Right cardiac atrium (tissue), 5 donors: ENCODE data around the gene PLBD1. TPM values are rescaled to one million over a fixed set of nuclear protein-coding genes. Genes with fewer than 3 reads are reported as not detected.

ENCODE experiments used
- ATAC-seq, 2 donors: fragments of 200-7000 bp; cut with Tn5 transposase; one replicate each; pipeline versions ENCODE4 v1.8.0 to v1.9.1; 2020; ENCODE audit warnings: moderate library complexity in 2 of 2, mild to moderate bottlenecking in 1 of 2
- DNase-seq, 3 donors: peaks; one replicate each; pipeline ENCODE4 v3.0.0-alpha.2; 2020
- H3K27ac ChIP-seq: one replicate; pipeline ENCODE4 v1.5.1; 2013; ENCODE audit warnings: mild to moderate bottlenecking, low read length, control low read depth, moderate library complexity
- H3K27me3 ChIP-seq: one replicate; pipeline ENCODE4 v1.6.1; 2013; ENCODE audit not compliant: control insufficient read depth, insufficient read depth
- H3K4me1 ChIP-seq: one replicate; pipeline ENCODE4 v1.6.1; 2013; ENCODE audit warnings: low read length; ENCODE audit not compliant: control insufficient read depth, insufficient read depth
- H3K4me3 ChIP-seq: one replicate; pipeline ENCODE4 v1.5.1; 2013; ENCODE audit warnings: low read length, control low read depth
- H3K9me3 ChIP-seq: one replicate; pipeline ENCODE4 v1.6.1; 2013; ENCODE audit warnings: low read length; ENCODE audit not compliant: control insufficient read depth
- WGBS: extraction: QIAGEN DNeasy Blood & Tissue Kit; methylation state at CpG from one replicate; pipeline ENCODE4 v1.1.7; 2013; 5-methylcytosine and 5-hydroxymethylcytosine counted together
- intact Hi-C, 4 donors: fragments of 100-400 bp; cut with DNase I; formaldehyde crosslinking; loops; one replicate each; pipeline versions ENCODE4 v1.11.0 to v1.14.0; 2022 to 2023
- polyA plus RNA-seq: library from polyadenylated mRNA; stranded (reverse); fragments of 200-250 nt; gene quantifications from one replicate; pipeline ENCODE4 v1.2.3, GENCODE V29; 2013
- total RNA-seq, 4 donors: library from RNA; stranded (reverse); fragmentation: NEBNext Ultra II Directional; extraction: Animal tissue kit (Norgen Biotek cat#: 25700); gene quantifications; one replicate each; pipeline ENCODE4 v1.2.1, GENCODE V29; 2021
- donor health status: healthy with polysubstance abuse.
- donor health status: DM: no; HTN: yes; CAD: no.
- donor health status: DM: no; HTN: no; CAD: no.
- donor health status: DM: no; HTN: yes; CAD: no; lungs with severe emphysema.
- donor health status: DM: yes; HTN: yes; CAD: no.

PLBD1 gene
- total and polyA plus RNA-seq, 5 donors, result 12.7 to 30.9 (median 23.7) TPM

- ATAC-seq (no peak), DNase-seq (no peak)
- H3K27ac ChIP-seq, result no peak overlapping the region
- no peaks in the 10 kb centered on the region for H3K9me3 ChIP-seq
- 66% methylated on average over 2 of the region's 2 CpGs for WGBS
- H3K4me1 ChIP-seq, result no peaks in the 10 kb centered on the region
- no peaks in the 10 kb centered on the region for H3K27me3 ChIP-seq
- intact Hi-C loops, result no loop called here
- H3K4me3 ChIP-seq, result no peak overlapping the region
Measured at GRCh38 chr12:14495326-14495725, 72.4 kb downstream of the PLBD1 start.

DNA sequence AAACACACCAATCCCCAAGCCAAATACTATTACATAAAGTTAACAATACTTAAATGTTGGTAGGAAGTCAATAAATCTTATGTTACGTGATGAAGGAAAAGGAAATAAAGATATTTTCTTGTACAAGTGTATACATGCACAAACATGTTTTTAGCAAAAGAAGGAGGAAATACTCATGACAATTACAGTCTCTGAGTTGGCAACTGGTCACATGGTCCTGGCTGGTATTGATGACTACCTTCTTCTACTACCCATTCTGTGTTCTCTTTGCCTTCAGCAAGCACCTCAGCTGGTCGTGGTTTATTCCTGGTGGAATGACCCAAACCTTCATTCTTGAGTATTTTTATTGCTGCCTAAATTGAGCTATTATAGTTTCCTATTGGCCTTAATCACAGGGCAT lies 84.8 kb downstream of the PLBD1 start:
- intact Hi-C loops, result no loop called here
- 97% methylated on average over 2 of the region's 2 CpGs for WGBS
- Histone ChIP-seq H3K27ac (no peak overlapping the region), H3K27me3 (no peaks in the 10 kb centered on the region), H3K9me3 (no peaks in the 10 kb centered on the region), H3K4me3 (no peak overlapping the region), H3K4me1 (peaks cover 1% of the 10 kb centered on the region)
- DNase-seq (no peak), ATAC-seq (no peak)

DNA sequence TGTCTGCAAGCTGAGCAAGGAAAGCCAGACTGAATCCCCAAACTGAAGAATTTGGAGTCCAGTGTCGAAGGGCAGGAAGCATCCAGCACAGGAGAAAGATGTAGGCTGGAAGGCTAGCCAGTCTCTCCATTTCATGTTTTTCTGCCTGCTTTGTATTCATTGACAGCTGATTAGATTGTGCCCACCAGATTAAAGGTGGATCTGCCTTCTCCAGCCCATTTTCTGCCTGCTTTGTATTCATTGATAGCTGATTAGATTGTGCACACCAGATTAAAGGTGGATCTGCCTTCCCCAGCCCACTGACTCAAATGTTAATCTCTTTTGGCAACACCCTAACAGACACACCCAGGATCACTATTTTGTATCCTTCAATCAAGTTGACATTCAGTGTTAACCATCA lies 85.3 kb downstream of the PLBD1 start:
- intact Hi-C loops, result no loop called here
- no peaks in the 10 kb centered on the region for H3K27me3 ChIP-seq
- H3K9me3 ChIP-seq, result no peaks in the 10 kb centered on the region
- H3K27ac ChIP-seq, result no peak overlapping the region
- H3K4me3 ChIP-seq, result no peak overlapping the region
- ATAC-seq (no peak), DNase-seq (no peak)
- WGBS, result 96% methylated on average over 1 of the region's 1 CpG
- H3K4me1 ChIP-seq, result peaks cover 1% of the 10 kb centered on the region

DNA sequence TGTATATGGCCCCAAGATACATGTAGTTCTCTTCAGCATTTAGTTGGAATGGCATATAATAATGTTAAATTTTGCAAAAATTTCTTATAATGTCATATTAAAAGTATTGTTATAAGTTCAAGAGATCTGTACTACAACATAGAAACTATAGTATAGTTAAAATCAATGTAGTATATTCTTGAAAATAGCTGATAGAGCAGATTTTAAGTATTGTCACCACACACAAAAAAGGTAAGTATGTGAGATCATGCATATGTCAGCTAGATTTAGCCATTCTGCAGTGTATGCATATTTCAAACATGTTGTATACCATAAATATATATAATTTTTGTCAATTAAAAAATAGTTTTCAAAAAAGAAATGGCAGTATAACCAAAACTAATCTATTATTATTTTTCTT lies 86.5 kb downstream of the PLBD1 start:
- H3K9me3 ChIP-seq, result no peaks in the 10 kb centered on the region
- ATAC-seq (no peak), DNase-seq (no peak)
- intact Hi-C loops, result no loop called here
- H3K27me3 ChIP-seq, result no peaks in the 10 kb centered on the region
- H3K4me3 ChIP-seq, result no peak overlapping the region
- no peak overlapping the region for H3K27ac ChIP-seq
- H3K4me1 ChIP-seq, result peaks cover 1% of the 10 kb centered on the region

DNA sequence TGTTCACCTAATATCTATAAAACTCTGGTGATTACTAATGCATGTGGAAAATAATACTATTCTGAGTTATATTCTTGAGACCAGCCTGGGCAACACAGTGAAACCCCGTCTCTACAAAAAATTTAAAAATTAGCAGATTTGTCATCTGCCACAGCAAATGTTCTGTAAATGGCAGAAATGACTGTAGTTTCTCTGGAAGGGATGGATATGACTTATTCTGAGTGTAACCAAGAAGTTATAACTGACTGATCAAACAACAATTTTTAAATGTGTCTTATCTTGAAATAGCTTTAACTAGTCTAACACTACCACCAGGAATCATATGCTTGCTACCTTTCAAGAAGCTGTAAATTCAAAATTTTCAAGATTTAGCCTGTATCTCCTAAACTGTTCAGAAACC lies 88.7 kb downstream of the PLBD1 start:
- intact Hi-C loops, result no loop called here

DNA sequence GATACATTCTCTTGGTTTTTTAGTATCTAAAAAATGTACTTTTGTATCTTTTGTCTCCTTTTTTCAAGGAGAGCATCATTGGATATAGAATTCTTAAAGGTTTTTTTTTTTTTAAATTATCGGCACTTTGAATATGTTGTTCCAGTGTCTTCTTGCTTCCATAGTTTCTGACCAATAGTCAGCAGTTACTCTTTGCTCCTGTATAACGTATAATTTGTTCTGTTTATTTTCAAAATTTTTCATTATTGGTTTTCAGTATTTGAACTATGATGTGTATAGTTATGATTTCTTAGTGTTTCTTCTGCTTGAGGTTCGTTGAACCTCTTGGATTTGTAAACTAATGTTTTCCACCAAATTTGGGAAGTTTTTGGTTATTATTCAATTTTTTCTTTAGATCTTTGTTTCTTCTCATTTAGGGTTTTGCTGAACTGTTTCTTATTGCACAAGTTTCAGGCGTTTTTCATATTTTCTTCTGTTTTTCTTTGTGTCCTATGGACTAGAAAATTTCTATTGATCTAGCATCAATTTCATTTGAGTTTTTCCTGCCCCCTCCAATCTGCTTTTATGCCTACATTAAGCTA lies 93.9 kb downstream of the PLBD1 start:
- DNase-seq (no peak), ATAC-seq (no peak)
- Histone ChIP-seq H3K9me3 (no peaks in the 10 kb centered on the region), H3K27me3 (no peaks in the 10 kb centered on the region), H3K4me1 (no peaks in the 10 kb centered on the region), H3K4me3 (no peak overlapping the region), H3K27ac (no peak overlapping the region)
- intact Hi-C loops, result no loop called here
- WGBS, result 92% methylated on average over 4 of the region's 4 CpGs

More for the DNA sequence above, 88.7 kb downstream of the PLBD1 start:
- H3K4me3 ChIP-seq, result no peak overlapping the region
- no peak for DNase-seq
- WGBS, result 99% methylated on average over 1 of the region's 1 CpG
- H3K9me3 ChIP-seq, result no peaks in the 10 kb centered on the region
- H3K4me1 ChIP-seq, result peaks cover 1% of the 10 kb centered on the region
- ATAC-seq, result no peak
- no peaks in the 10 kb centered on the region for H3K27me3 ChIP-seq
- no peak overlapping the region for H3K27ac ChIP-seq

- Histone ChIP-seq H3K27me3 (no peaks in the 10 kb centered on the region), H3K4me1 (no peaks in the 10 kb centered on the region), H3K4me3 (no peak overlapping the region), H3K9me3 (no peaks in the 10 kb centered on the region), H3K27ac (no peak overlapping the region)
- ATAC-seq (no peak), DNase-seq (no peak)
- intact Hi-C loops, result no loop called here
- 100% methylated on average over 1 of the region's 1 CpG for WGBS
Measured at GRCh38 chr12:14471497-14471896, 96.2 kb downstream of the PLBD1 start.

DNA sequence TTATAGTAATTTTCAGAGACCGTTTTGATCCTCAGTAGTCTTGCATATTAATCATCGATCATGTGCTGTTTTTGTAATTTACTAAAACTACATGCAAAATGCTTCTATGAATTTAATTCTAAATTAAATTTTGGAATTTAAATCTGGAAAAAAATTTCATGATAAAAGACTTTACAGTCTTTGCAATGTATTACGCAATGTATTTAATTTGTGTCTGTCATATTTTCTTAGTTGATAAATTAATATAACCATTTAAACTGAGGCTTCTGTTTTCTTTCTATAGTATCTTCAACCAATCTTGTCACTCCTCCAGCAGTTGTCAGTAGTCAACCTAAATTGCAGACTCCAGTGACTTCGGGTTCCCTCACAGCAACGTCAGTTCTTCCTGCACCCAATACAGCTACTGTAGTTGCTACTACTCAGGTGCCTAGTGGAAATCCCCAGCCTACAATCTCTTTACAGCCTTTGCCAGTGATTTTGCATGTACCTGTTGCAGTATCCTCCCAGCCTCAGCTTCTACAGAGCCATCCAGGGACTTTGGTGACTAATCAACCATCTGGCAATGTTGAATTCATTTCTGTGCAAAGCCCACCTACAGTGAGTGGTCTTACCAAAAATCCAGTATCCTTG lies 107.4 kb downstream of the PLBD1 start:
- no peak overlapping the region for H3K4me3 ChIP-seq
- no peaks in the 10 kb centered on the region for H3K27me3 ChIP-seq
- DNase-seq (no peak), ATAC-seq (no peak)
- intact Hi-C loops, result no loop called here
- no peaks in the 10 kb centered on the region for H3K9me3 ChIP-seq
- H3K27ac ChIP-seq, result no peak overlapping the region
- no peaks in the 10 kb centered on the region for H3K4me1 ChIP-seq
- 95% methylated on average over 5 of the region's 5 CpGs for WGBS

- peaks cover 2% of the 10 kb centered on the region for H3K4me1 ChIP-seq
Measured at GRCh38 chr12:14454098-14454907, 113.4 kb downstream of the PLBD1 start.

More at GRCh38 chr12:14454098-14454907, 113.4 kb downstream of the PLBD1 start:
- H3K9me3 ChIP-seq, result no peaks in the 10 kb centered on the region
- H3K27ac ChIP-seq, result no peak overlapping the region
- DNase-seq, result no peak
- H3K4me3 ChIP-seq, result no peak overlapping the region
- peak in 1 of 2 donors; percentile 26 for ATAC-seq
- WGBS, result 68% methylated on average over 2 of the region's 2 CpGs
- no peaks in the 10 kb centered on the region for H3K27me3 ChIP-seq
- intact Hi-C loops, result no loop called here
